Adrenal gland (tissue), 12 donors: ENCODE results near the gene LRRC8E. TPM values are rescaled to one million over a fixed set of nuclear protein-coding genes. Genes with fewer than 3 reads are reported as not detected.

ENCODE experiments used
- DNase-seq, 7 donors: peaks; one replicate each; pipeline ENCODE4 v3.0.0-alpha.2; 2019 to 2020
- H3K27ac ChIP-seq, 5 donors: fragments of 200-600 bp; sonication (generic) in 4 of 5; 1 replicate in 3 of 5; 2 replicates in 2 of 5; pipeline versions ENCODE4 v1.5.1 to v1.8.0; 2016 to 2020; ENCODE audit warnings: mild to moderate bottlenecking in 1 of 5
- H3K27me3 ChIP-seq: fragments of 200-600 bp; 2 replicates; pipeline ENCODE4 v1.8.0; 2021
- H3K36me3 ChIP-seq, 2 donors: fragments of 200-600 bp; replicated peaks in 1 of 2; 1 replicate in 1 of 2; 2 replicates in 1 of 2; pipeline versions ENCODE4 v1.5.1 to v1.8.0; 2018 to 2022
- H3K4me1 ChIP-seq, 2 donors: fragments of 200-600 bp; replicated peaks in 1 of 2; 1 replicate in 1 of 2; 2 replicates in 1 of 2; pipeline versions ENCODE4 v1.5.1 to v1.8.0; 2018 to 2021
- H3K4me3 ChIP-seq, 4 donors: fragments of 200-600 bp; sonication (generic) in 3 of 4; one replicate each; pipeline ENCODE4 v1.5.1; 2016 to 2018
- H3K9me3 ChIP-seq, 3 donors: fragments of 200-600 bp; sonication (generic) in 1 of 3; replicated peaks in 1 of 3; 1 replicate in 2 of 3; 2 replicates in 1 of 3; pipeline versions ENCODE4 v1.5.1 to v1.8.0; 2016 to 2021
- CTCF ChIP-seq, 6 experiments: fragments of 450-650 bp in 4 of 6; fragments of 200-600 bp in 2 of 6; sonication (generic) in 1 of 6; IDR thresholded peaks; 1 replicate in 5 of 6; 2 replicates in 1 of 6; pipeline versions ENCODE4 v1.5.1 to v1.8.0; 2016 to 2021; ENCODE audit warnings: antibody characterized with exemption in 6 of 6, mild to moderate bottlenecking in 2 of 6, moderate library complexity in 1 of 6
- POLR2A ChIP-seq, 2 donors: fragments of 450-650 bp; IDR thresholded peaks; one replicate each; pipeline ENCODE4 v1.6.1; 2017; ENCODE audit warnings: antibody characterized with exemption in 2 of 2, mild to moderate bottlenecking in 2 of 2, moderate library complexity in 1 of 2
- WGBS, 4 donors: extraction: QIAGEN DNeasy Blood & Tissue Kit in 2 of 4; methylation state at CpG; one replicate each; pipeline versions ENCODE4 v1.1.5 to v1.1.7; 2013 to 2017; 5-methylcytosine and 5-hydroxymethylcytosine counted together
- intact Hi-C, 2 donors: fragments of 100-400 bp; cut with DNase I; formaldehyde crosslinking; loops; one replicate each; pipeline versions ENCODE4 v1.14.1 to v1.15.0; 2022 to 2023
- polyA plus RNA-seq, 3 donors: library from polyadenylated mRNA; stranded (reverse); fragments of 200-250 nt in 2 of 3; fragments of 350-450 nt in 1 of 3; fragmentation: Illumina TruSeq in 1 of 3; extraction: RNeasy Lipid Tissue Mini Kit (QIAGEN cat#74804) in 1 of 3; gene quantifications; one replicate each; pipeline ENCODE4 v1.2.3, GENCODE V29; 2013 to 2014
- total RNA-seq, 9 donors: library from RNA; depleted of rRNA in 4 of 9; stranded (reverse); fragments of >200 nt in 4 of 9; fragments of 120-200 nt in 1 of 9; fragmentation: NEBNext Ultra II Directional in 1 of 9; extraction: Animal tissue kit (Norgen Biotek cat#: 25700) in 1 of 9; gene quantifications; one replicate each; pipeline versions ENCODE4 v1.1.0 to v1.2.4, GENCODE V29; 2013 to 2023
- donor health status: healthy with polysubstance abuse.
- donor health status: Bipolar disorder and iron deficiency.
- donor health status: DM: yes; HTN: yes; CAD: no.
- donor health status: DM: no; HTN: no; CAD: no.
- donor health status: DM: no; HTN: no; CAD: no.
- donor health status: DM: yes; HTN: yes; CAD: no.

LRRC8E gene
- total and polyA plus RNA-seq, 12 donors: 0.67 to 22.9 (median 11.2) TPM

- H3K36me3 ChIP-seq: peaks cover 0 to 35% of the 10 kb centered on the region in 2 donors
- peaks cover 0 to 23% of the 10 kb centered on the region in 2 donors for H3K4me1 ChIP-seq
- no peak for DNase-seq
- H3K9me3 ChIP-seq: no peaks in the 10 kb centered on the region
- no peaks in the 10 kb centered on the region for H3K27me3 ChIP-seq
- no peak overlapping the region for H3K4me3 ChIP-seq
- 90 to 92% (median 91%) methylated on average over 29 to 54 of the region's 54 CpGs for WGBS, 4 donors
- no peak for TF ChIP-seq CTCF (IDR thresholded peaks at IDR 0.05)
- TF ChIP-seq POLR2A (IDR thresholded peaks at IDR 0.05): no peak
- intact Hi-C loops: no loop called here
- H3K27ac ChIP-seq: no peak overlapping the region
Observed at GRCh38 chr19:7910321-7911161, 22.2 kb downstream of the LRRC8E start.

GRCh38 chr19:7911508-7912143, 23.3 kb downstream of the LRRC8E start:
- Histone ChIP-seq H3K27ac (no peak overlapping the region), H3K4me1 (peaks cover 7 to 20% of the 10 kb centered on the region in 2 donors), H3K9me3 (no peaks in the 10 kb centered on the region), H3K36me3 (peaks cover 0 to 35% of the 10 kb centered on the region in 2 donors), H3K4me3 (no peak overlapping the region), H3K27me3 (peaks cover 5% of the 10 kb centered on the region)
- TF ChIP-seq POLR2A (IDR thresholded peaks at IDR 0.05) (no peak), CTCF (IDR thresholded peaks at IDR 0.05) (no peak)
- intact Hi-C loops: no loop called here
- peak in 1 of 7 donors; percentile 23 for DNase-seq
- 92 to 98% (median 94%) methylated on average over 5 to 18 of the region's 18 CpGs for WGBS, 4 donors

GRCh38 chr19:7912144-7912696, 23.9 kb downstream of the LRRC8E start:
- H3K36me3 ChIP-seq: peaks cover 0 to 35% of the 10 kb centered on the region in 2 donors
- intact Hi-C loops: no loop called here
- no peaks in the 10 kb centered on the region for H3K9me3 ChIP-seq
- WGBS, 4 donors: 86 to 95% (median 90%) methylated on average over 13 to 31 of the region's 31 CpGs
- peaks cover 7 to 19% of the 10 kb centered on the region in 2 donors for H3K4me1 ChIP-seq
- TF ChIP-seq CTCF (IDR thresholded peaks at IDR 0.05) (no peak), POLR2A (IDR thresholded peaks at IDR 0.05) (no peak)
- H3K27ac ChIP-seq: no peak overlapping the region
- peak in 2 of 7 donors; percentile 23 to 52 for DNase-seq
- peaks cover 11% of the 10 kb centered on the region for H3K27me3 ChIP-seq
- no peak overlapping the region for H3K4me3 ChIP-seq
